Aorta (tissue), 5 donors: ENCODE measurements around the gene LPAR5. TPM values are rescaled to one million over a fixed set of nuclear protein-coding genes. Genes with fewer than 3 reads are reported as not detected.
"Not testable (repeated sequence)": the region's sequence is repeated elsewhere in the genome, so short reads cannot be mapped to it uniquely, and the experiment has no call there.

Source experiments
- ATAC-seq: fragments of 200-7000 bp; cut with Tn5 transposase; one replicate; pipeline ENCODE4 v1.9.1; 2022; ENCODE audit warnings: moderate library complexity; ENCODE audit not compliant: low FRiP score
- DNase-seq, 2 donors: peaks; one replicate each; pipeline ENCODE4 v3.0.0-alpha.2; 2020
- H3K27ac ChIP-seq, 2 donors: one replicate each; pipeline ENCODE4 v1.5.1; 2013; ENCODE audit warnings: low read length in 2 of 2, mild to moderate bottlenecking in 2 of 2, moderate library complexity in 2 of 2, control low read depth in 1 of 2, inconsistent platforms in 1 of 2, low read depth in 1 of 2
- H3K27me3 ChIP-seq, 2 donors: one replicate each; pipeline ENCODE4 v1.6.1; 2013; ENCODE audit warnings: control low read depth in 1 of 2, low read length in 1 of 2, mild to moderate bottlenecking in 1 of 2, moderate library complexity in 1 of 2; ENCODE audit not compliant: insufficient read depth in 2 of 2, control insufficient read depth in 1 of 2
- H3K36me3 ChIP-seq, 2 donors: one replicate each; pipeline ENCODE4 v1.6.1; 2013; ENCODE audit warnings: control low read depth in 1 of 2, low read length in 1 of 2, mild to moderate bottlenecking in 1 of 2; ENCODE audit not compliant: insufficient read depth in 2 of 2, control insufficient read depth in 1 of 2
- H3K4me1 ChIP-seq, 2 donors: one replicate each; pipeline ENCODE4 v1.6.1; 2013; ENCODE audit warnings: low read length in 2 of 2, control low read depth in 1 of 2, mild to moderate bottlenecking in 1 of 2, moderate library complexity in 1 of 2; ENCODE audit not compliant: insufficient read depth in 2 of 2, control insufficient read depth in 1 of 2
- H3K4me3 ChIP-seq, 2 donors: one replicate each; pipeline ENCODE4 v1.5.1; 2013; ENCODE audit warnings: low read length in 2 of 2, control low read depth in 1 of 2, mild to moderate bottlenecking in 1 of 2
- H3K9me3 ChIP-seq: one replicate; pipeline ENCODE4 v1.6.1; 2013; ENCODE audit warnings: mild to moderate bottlenecking, low read length; ENCODE audit not compliant: control insufficient read depth
- WGBS, 2 donors: extraction: QIAGEN DNeasy Blood & Tissue Kit; methylation state at CpG; one replicate each; pipeline ENCODE4 v1.1.7; 2013; 5-methylcytosine and 5-hydroxymethylcytosine counted together
- intact Hi-C, 2 donors: fragments of 100-400 bp; cut with DNase I; formaldehyde crosslinking; loops; one replicate each; pipeline versions ENCODE4 v1.14.2 to v1.15.0; 2022
- polyA plus RNA-seq, 2 donors: library from polyadenylated mRNA; stranded (reverse); fragments of 200-250 nt; gene quantifications; one replicate each; pipeline ENCODE4 v1.2.3, GENCODE V29; 2013
- total RNA-seq, 2 donors: library from RNA; stranded (reverse); fragmentation: NEBNext Ultra II Directional; extraction: Animal tissue kit (Norgen Biotek cat#: 25700); gene quantifications; one replicate each; pipeline ENCODE4 v1.2.1, GENCODE V29; 2021
- donor health status: healthy with polysubstance abuse.
- donor health status: Bipolar disorder and iron deficiency.
- donor health status: DM: no; HTN: no; CAD: no.
- donor health status: DM: no; HTN: no; CAD: no.
- donor health status: DM: yes; HTN: yes; CAD: no.

LPAR5 gene
- total and polyA plus RNA-seq, 4 donors = 0.51 to 3.7 (median 1.7) TPM

DNA sequence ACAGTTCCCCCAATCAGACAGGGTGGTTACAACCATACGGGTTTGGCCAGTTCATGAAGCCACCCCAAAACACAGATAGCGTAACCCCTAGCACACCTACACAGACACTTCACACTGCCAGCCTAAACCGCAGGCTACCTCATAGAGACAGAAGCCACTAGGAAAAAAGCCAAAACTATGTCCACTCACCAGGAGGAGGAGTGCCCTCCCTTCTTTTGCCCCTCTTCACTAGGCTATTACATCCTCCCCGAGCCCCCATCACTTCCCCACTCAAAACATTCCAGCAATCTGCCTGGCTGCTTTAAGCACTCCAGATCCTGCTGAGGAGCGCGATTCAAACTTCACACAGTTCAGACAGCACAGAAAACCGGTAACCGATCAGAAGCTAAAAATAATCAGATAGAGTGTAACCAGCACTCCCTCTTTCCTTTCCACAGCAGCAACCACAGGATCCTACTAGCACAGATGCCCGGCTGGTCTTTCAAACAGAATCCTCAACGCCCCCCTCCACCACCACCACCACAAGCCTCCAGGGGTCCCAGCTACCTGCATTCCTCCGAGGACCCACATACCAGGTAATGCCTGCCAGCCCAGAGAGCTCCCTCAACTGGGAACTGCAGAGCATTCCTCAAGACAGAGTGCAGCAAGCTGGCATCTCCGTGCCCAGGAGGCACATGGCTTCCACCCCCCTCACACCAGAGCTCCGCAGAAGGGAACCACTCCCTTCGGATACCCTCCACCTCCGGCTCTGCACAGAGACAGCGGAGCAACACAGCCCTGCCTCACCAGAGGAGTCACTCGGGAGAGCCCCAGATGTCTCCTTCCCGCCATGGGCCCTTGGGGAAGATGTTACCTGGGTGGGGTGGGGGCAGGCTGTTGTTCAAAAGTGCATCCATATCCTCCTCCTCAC lies 30.1 kb downstream of the LPAR5 start:
- Histone ChIP-seq H3K27me3 (no peaks in the 10 kb centered on the region), H3K4me3 (peak overlapping the region; percentile 76 to 90), H3K9me3 (no peaks in the 10 kb centered on the region), H3K36me3 (peaks cover 0 to 8% of the 10 kb centered on the region in 2 donors), H3K4me1 (peaks cover 0 to 3% of the 10 kb centered on the region in 2 donors), H3K27ac (peak overlapping the region; percentile 19 to 43)
- WGBS, 2 donors = 1 to 2% methylated on average over 18 of the region's 18 CpGs
- ATAC-seq (peak; percentile 0), DNase-seq (no peak)
- intact Hi-C loops = loop anchor here in 1 of 2 donors (5.0 kb wide), 2 partner anchors 38 to 162 kb away; partner anchors contain the start of genes NOP2 and PTMS

DNA sequence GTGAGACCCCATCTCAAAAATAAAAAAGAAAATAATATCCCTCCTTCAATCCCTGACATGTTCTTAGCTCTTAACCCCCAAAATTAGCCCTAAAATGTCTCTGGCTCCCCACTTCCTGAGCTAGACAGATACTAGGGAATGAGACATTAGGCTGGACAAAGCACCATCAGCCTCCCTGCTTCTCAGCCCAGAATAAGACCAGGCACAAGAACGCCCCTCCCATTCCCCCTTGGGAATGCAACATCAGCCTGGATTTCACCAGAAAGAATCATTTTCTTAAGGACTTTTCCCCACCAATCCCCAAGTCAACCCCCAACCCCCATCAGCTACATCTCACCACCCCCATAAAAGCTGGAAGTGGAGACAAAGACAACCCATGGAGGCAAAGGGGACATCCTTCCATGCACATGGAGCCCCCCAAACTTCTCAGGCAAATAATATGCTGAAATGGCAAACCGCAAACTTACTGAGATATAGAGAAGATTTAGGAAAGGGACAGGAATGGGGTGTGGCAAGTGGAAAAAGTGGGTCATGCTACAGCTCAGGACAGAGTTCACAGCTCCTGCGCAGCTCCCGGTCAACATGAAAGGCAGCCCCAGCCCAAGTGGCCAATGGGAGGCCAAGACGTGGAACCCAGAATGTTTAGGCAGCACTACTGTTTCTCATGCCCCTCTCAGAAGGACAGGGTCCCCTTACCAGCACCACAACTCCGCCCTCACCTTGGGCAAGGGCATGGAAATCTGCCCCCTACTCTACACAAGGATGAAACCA lies 31.3 kb downstream of the LPAR5 start:
- intact Hi-C loops = loop anchor here (5.0 kb wide), 2 partner anchors 37 to 163 kb away; partner anchors contain the start of genes NOP2 (in 2 of the 2) and PTMS (in 1 of the 2)
- no peaks in the 10 kb centered on the region for H3K9me3 ChIP-seq
- H3K36me3 ChIP-seq = peaks cover 5 to 17% of the 10 kb centered on the region in 2 donors
- no peak overlapping the region for H3K4me3 ChIP-seq
- peak in 1 of 2 donors; percentile 52 for DNase-seq
- no peak for ATAC-seq
- peaks cover 0 to 3% of the 10 kb centered on the region in 2 donors for H3K4me1 ChIP-seq
- 47 to 51% methylated on average over 6 of the region's 6 CpGs for WGBS, 2 donors
- no peaks in the 10 kb centered on the region for H3K27me3 ChIP-seq
- no peak overlapping the region for H3K27ac ChIP-seq

GRCh38 chr12:6603095-6603567 lies 32.6 kb downstream of the LPAR5 start:
- intact Hi-C loops = loop anchor here in 1 of 2 donors (5.0 kb wide), 1 partner anchor 36 kb away; the partner anchor contains the start of gene NOP2
- no peaks in the 10 kb centered on the region for H3K27me3 ChIP-seq
- peaks cover 15 to 20% of the 10 kb centered on the region in 2 donors for H3K36me3 ChIP-seq
- H3K9me3 ChIP-seq = no peaks in the 10 kb centered on the region
- 6 to 15% methylated on average over 5 to 6 of the region's 6 CpGs for WGBS, 2 donors
- peak; percentile 64 to 81 for DNase-seq
- peaks cover 0 to 3% of the 10 kb centered on the region in 2 donors for H3K4me1 ChIP-seq
- ATAC-seq = no peak
- H3K4me3 ChIP-seq = no peak overlapping the region
- H3K27ac ChIP-seq = no peak overlapping the region

GRCh38 chr12:6602526-6602925 lies 33.2 kb downstream of the LPAR5 start:
- H3K4me1 ChIP-seq = peaks cover 0 to 3% of the 10 kb centered on the region in 2 donors
- H3K27me3 ChIP-seq = no peaks in the 10 kb centered on the region
- ATAC-seq (no peak), DNase-seq (no peak)
- intact Hi-C loops = loop anchor here in 1 of 2 donors (5.0 kb wide), 1 partner anchor 35 kb away; the partner anchor contains the start of gene NOP2
- peaks cover 15 to 22% of the 10 kb centered on the region in 2 donors for H3K36me3 ChIP-seq
- no peaks in the 10 kb centered on the region for H3K9me3 ChIP-seq
- no peak overlapping the region for H3K4me3 ChIP-seq
- 10 to 20% methylated on average over 3 of the region's 3 CpGs for WGBS, 2 donors
- H3K27ac ChIP-seq = no peak overlapping the region

- H3K4me3 ChIP-seq, H3K27me3 ChIP-seq, ATAC-seq, H3K27ac ChIP-seq, H3K4me1 ChIP-seq, intact Hi-C loops, H3K9me3 ChIP-seq: not testable (repeated sequence)
- WGBS, 2 donors = 88 to 89% methylated on average over 10 of the region's 10 CpGs
- DNase-seq = peak in 1 of 2 donors; percentile 17
- peaks cover 26 to 32% of the 10 kb centered on the region in 2 donors for H3K36me3 ChIP-seq
Measured at GRCh38 chr12:6595673-6596072, 40.1 kb downstream of the LPAR5 start.

DNA sequence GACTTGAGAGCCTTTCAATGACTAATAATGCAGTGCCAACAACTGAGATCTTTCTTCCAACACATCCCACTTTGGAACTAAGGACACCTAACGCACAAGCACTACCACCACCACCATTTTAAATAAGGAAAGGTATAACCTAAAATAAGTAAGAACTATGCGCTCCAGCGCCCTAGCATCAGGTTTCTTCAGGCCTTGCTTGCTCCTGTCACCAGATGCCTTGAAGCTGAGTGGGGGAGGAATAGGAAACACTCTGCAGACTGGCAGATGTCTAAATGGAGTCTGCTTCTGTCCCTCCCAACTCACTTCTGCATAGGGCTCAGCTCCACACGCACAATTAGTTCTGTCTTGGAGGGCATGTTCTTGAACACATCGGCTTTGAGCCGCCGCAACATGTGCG lies 43.7 kb downstream of the LPAR5 start:
- H3K36me3 ChIP-seq = peaks cover 16 to 21% of the 10 kb centered on the region in 2 donors
- WGBS, 2 donors = 90 to 91% methylated on average over 8 of the region's 8 CpGs
- DNase-seq (peak in 1 of 2 donors; percentile 21), ATAC-seq (no peak)
- no peaks in the 10 kb centered on the region for H3K4me1 ChIP-seq
- H3K27ac ChIP-seq = no peak overlapping the region
- intact Hi-C loops = no loop called here
- no peak overlapping the region for H3K4me3 ChIP-seq
- no peaks in the 10 kb centered on the region for H3K27me3 ChIP-seq
- no peaks in the 10 kb centered on the region for H3K9me3 ChIP-seq

DNA sequence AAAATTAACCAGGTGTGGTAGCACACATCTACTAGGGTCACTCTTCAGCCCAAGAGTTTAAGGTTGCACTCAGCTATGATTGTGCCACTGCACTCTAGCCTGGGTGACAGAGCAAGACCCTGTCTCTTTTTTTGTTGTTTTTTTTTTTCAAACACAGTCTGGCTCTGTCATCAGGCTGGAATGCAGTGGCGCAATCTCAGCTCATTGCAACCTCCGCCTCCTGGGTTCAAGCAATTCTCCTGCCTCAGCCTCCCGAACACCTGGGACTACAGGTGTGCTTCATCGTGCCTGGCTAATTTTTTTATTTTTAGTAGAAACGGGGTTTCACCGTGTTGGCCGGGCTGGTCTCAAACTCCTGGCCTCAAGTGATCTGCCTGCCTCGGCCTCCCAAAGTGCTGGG lies 49.2 kb downstream of the LPAR5 start:
- H3K27ac ChIP-seq, ATAC-seq, H3K4me1 ChIP-seq, H3K9me3 ChIP-seq, H3K27me3 ChIP-seq, intact Hi-C loops, DNase-seq, H3K4me3 ChIP-seq: not testable (repeated sequence)
- WGBS, 2 donors = 93 to 94% methylated on average over 8 of the region's 8 CpGs
- peaks cover 18% of the 10 kb centered on the region in 2 donors for H3K36me3 ChIP-seq

- no peaks in the 10 kb centered on the region for H3K4me1 ChIP-seq
- no peaks in the 10 kb centered on the region for H3K9me3 ChIP-seq
- peaks cover 13 to 20% of the 10 kb centered on the region in 2 donors for H3K36me3 ChIP-seq
- WGBS, 2 donors = 63 to 76% methylated on average over 10 of the region's 10 CpGs
- no peak overlapping the region for H3K27ac ChIP-seq
- intact Hi-C loops = no loop called here
- DNase-seq = no peak
- no peaks in the 10 kb centered on the region for H3K27me3 ChIP-seq
- no peak for ATAC-seq
- H3K4me3 ChIP-seq = no peak overlapping the region
Measured at GRCh38 chr12:6584293-6584692, 51.5 kb downstream of the LPAR5 start.
